HG03558 (cell line): Measurements from ENCODE around the gene CMTM5.
"Not testable (repeated sequence)": the region's sequence is repeated elsewhere in the genome, so short reads cannot be mapped to it uniquely, and the experiment has no call there.

ENCODE experiments used
- ATAC-seq: cut with Tn5 transposase; IDR thresholded peaks from one replicate; pipeline ENCODE4 v1.9.1; 2021; ENCODE audit warnings: moderate number of reproducible peaks; ENCODE audit not compliant: unreplicated experiment; ENCODE audit errors: extremely low read depth

The CMTM5 gene

DNA sequence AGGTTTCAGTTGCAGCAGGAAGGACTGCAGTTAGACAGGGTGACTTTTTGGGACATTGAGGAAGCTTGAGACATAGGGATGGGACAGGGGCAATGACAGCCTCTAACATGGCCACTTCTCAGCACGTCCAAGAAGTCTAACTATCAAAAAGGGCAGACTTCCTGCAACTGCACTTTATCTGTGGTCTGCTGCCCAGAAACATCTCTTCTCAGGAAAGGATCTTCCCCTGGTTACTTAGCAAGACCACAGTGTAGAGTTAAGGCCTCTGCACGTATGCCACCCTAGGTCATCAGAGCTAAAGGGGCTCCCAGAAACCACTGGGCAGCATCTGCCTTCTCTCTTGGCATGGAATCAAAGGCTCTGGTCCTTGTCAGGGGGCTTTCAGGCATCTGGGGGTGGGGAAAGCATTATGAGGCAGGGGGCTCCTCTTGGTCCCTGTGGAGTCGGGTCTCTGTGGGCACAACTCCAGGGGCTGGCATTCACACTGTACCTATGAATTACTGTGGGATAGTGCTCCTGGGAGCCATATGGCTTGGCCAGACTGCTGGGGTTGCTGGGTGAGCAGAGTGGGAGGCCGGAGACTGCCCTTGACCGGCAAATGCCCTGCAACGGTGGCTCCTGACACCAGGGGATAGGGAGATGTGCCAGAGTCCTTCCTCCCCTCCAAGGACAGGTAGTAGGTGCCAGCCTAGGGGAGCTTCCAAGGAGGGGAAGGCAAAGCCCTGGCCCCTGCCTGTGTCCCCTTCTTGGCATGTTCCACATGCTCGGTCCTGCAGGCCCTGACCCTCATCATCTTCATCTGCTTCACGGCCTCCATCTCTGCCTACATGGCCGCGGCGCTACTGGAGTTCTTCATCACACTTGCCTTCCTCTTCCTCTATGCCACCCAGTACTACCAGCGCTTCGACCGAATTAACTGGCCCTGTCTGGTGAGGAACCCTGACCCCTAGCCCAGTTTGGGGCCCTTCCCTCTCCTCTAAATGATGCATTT is 1.0 kb downstream of the CMTM5 start:
- no peak for ATAC-seq

DNA sequence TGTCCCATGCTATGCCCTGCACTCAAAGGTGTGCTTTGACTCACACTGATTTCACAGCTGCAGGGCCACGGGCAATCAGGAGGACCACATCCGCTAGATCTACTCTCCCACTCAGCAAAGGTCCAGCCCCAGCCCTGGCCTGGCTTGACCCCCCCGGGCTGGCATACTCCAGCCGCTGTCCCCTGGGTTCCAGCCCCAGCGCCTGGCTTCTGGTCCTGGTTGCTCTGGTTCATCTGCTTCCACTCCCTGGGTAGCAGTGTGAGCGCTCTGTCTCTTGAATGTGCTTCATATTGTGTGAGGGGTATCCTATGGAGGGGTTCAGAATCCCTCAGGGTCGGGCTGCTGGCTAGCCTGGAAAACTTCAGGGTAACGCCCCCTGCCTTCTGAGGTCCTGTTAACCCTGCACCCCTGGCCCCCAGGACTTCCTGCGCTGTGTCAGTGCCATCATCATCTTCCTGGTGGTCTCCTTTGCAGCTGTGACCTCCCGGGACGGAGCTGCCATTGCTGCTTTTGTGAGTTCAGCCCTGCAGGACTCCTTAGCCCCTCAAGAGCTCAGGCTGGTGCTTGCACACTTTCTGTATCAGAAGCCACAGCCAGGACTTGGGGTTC is 1.9 kb downstream of the CMTM5 start:
- ATAC-seq = no peak

DNA sequence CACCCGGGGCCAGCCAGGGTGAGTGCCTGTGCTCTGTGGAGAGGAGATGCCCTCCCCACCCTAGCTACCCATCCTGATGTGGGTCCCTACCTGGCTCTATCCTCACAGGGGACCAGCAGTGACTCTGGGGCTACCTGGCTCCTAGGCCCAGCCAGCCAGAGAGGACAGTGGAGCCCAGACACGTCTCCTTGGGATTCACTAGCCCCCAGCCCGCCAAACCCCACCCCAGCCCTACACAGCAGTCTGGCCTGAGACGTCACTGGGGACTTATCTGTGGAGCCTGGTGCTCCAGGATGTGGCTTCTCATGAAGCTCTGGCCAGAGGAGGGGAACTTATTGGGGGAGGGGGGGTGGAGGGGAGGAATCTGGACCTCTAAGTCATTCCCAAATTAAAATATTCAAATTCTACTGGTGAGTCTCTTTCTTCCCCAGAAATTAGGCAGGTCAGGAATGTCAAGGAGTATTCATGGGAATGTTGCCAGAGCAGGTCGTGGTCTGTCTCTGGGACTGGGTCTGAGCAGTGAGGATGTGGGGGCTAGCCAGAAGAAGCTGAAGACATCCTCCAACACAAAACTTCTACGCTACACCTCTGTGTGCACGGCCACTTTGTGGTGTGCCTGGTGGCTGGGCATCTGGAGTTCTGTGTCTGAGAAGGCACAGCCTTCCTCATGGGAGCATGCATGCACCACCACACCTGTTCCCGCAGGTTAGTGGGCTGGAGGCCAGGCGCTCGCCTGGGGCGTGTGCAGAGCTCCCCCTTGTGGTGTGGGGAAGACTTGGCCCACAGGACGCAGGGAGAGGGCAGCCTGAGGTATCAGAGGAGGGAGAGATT is 2.7 kb downstream of the CMTM5 start:
- ATAC-seq = no peak

GRCh38 chr14:23380197-23380914 is 3.5 kb downstream of the CMTM5 start:
- no peak for ATAC-seq

GRCh38 chr14:23380976-23381375 is 4.1 kb downstream of the CMTM5 start:
- no peak for ATAC-seq

DNA sequence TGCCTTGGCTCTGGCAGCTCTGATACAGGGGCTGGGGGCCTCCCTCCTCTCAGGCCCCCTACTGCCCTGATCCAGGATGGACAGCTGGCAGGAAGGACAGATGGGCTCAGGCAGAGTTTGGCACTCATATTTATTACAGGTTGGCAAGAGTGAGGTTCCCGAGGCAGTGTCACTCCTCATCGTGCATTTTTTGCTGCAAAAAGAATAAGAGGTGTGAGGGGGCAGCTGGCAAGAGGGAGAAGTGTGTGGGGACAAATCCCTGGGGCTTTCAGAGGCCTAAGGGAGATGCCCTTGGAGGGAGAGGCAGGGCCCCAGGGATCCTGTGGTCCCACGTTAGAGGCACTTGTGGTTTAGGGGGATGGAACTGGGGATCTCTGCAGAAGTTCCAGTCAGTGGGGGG is 5.0 kb downstream of the CMTM5 start:
- no peak for ATAC-seq

DNA sequence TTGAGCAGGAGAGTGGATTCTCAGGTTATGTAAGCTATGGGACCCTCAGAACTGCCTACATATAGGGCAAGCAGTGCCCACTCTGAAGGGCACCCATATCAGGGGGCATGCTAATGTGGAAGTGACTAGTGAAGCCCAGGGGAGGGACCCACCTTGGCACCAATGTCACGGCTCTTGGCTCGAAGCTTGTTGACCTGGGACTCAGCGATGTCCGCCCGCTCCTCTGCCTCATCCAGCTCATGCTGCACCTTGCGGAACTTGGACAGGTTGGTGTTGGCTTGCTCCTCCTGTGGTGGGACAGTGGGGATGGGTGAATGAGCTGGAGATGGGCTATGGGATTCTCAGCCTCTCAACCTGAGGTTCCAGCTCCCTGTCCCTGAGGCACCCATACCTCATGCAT is 5.4 kb downstream of the CMTM5 start:
- ATAC-seq = no peak

- ATAC-seq = no peak
Observed at GRCh38 chr14:23382731-23383440, 6.0 kb downstream of the CMTM5 start.

- ATAC-seq = no peak
Observed at GRCh38 chr14:23384364-23385080, 7.7 kb downstream of the CMTM5 start.

- ATAC-seq = no peak
Observed at GRCh38 chr14:23385244-23385641, 8.4 kb downstream of the CMTM5 start.

DNA sequence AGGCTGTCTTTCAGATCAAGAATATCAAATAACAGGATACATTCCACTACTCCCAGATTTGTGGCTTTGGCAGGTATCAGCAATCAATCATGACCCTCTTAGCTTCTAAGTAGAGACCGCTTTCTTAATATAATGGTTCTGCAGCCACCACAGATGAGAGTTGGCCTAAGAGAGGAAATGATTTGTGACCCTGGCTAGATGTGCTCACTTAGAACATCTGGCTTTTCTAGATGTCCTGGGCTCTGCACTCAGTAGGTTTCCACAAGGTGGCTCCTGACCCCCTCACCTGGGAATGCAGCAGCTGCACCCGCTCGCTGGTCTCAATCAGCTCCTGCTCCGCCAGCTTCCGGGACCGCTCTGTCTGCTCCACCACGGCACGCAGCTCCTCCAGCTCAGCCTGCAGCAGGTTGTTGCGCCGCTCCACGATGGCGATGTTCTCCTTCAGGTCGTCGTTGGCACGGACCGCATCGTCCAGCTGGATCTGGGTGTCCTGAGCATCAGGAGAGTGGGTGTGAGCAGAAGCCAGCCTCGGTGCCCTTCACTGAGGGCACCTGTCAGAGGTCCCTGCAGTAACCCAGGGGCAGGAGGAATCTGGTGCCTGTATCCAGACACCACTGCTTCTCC is 8.9 kb downstream of the CMTM5 start:
- no peak for ATAC-seq

- not testable (repeated sequence) for ATAC-seq
Observed at GRCh38 chr14:23386266-23386657, 9.4 kb downstream of the CMTM5 start.

GRCh38 chr14:23386999-23387398 is 10.2 kb downstream of the CMTM5 start:
- ATAC-seq = no peak

DNA sequence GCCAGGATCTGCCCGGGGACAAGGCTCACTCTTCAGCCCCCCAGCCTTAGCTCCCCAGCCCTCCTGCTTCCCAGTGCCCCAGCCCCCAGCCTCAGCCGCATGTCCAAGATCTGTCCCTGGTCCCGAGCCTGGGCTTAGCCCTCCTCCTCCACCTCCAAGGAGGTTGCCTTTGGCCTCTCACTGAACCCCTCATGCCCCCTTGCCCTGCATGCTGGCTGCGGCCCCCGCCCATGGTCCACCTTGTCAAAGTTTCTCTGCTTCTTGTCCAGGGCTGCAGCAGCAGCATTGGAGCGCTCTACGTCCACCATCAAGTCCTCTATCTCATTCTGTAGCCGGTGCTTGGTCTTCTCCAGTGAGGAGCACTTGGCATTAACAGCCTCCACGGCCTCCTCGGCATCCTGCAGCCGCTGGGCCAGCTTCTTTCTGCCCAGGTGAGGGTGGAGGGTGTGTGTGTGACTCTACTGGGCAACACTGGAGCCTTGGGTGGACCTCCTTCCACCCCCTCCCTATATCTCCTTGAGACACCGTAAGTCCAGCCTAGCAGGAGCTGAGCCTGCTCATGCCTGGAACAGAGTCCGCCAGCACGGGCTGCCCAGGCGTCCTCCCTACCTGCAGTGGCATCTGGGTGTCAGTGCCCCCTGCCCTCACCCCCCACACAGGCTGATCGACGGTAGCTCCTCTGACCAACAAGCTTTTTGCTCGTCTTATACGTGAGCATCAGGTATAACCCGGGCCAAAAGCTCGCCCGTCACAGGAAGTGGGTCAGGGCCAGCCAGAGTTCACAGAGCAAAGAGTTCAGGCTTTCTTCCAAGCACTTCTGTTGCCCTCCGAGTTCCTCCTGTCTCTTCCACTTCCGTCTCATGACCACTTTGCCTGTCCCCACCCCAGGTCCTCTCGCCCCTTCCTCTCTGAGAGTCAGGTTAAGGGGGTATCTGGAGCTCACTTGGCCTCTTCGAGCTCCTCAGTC is 11.4 kb downstream of the CMTM5 start:
- ATAC-seq = no peak

DNA sequence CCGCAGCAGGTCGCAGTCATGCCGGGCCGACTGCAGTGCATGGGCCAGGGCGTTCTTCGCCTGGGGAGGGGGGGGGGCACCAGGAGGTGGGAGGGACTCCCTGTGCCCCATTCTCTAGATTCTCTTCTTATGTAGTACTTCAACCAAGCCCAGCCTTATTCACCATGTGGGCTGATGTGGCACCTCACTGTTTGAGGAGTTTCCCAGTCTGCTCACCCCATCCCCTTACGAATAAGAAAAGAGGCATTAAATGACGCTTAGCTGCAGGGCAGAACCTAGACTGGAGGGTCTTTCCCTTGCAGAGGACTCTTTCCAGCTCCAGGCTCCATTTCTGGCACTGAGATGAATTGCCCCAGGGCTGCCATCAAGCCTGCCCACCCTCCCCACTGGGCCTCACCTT is 12.2 kb downstream of the CMTM5 start:
- ATAC-seq = no peak

GRCh38 chr14:23389396-23389795 is 12.6 kb downstream of the CMTM5 start:
- no peak for ATAC-seq

DNA sequence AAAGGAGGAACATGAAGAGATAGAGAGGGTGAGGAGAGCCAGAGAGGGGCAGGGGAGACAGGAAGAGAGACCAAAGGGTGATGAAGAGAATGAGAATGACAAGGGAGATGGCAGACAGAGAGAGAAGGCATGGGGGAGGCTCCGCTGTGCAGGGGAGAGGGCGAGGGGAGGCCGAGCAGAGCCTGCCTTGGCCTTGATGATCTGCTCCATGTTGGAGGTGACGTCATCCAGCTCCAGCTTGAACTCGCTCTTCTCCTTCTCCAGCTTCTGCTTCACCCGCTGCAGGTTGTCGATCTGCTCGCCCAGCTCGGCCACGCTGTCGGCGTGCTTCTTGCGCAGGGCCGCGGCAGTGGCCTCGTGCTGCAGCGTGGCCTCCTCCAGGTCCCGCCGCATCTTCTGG is 13.0 kb downstream of the CMTM5 start:
- ATAC-seq = not testable (repeated sequence)
